Upper lobe of left lung (tissue), 4 donors: Measurements from ENCODE around the gene TRIP12.

Source experiments
- CTCF ChIP-seq, 6 experiments: fragments of 450-650 bp in 4 of 6; fragments of 200-600 bp in 2 of 6; sonication (generic) in 2 of 6; IDR thresholded peaks; one replicate each; pipeline ENCODE4 v1.5.1; 2016 to 2019; ENCODE audit warnings: antibody characterized with exemption in 6 of 6
- POLR2AphosphoS5 ChIP-seq, 2 donors: sonication (generic); formaldehyde crosslinking; IDR thresholded peaks; one replicate each; pipeline ENCODE4 v1.5.1; 2017; ENCODE audit warnings: antibody characterized with exemption in 2 of 2

GRCh38 chr2:229714080-229714735 is 207.6 kb downstream of the TRIP12 start, which contains the start of gene DNER:
- TF ChIP-seq CTCF (IDR thresholded peaks at IDR 0.05): no peak
- TF ChIP-seq POLR2AphosphoS5 (IDR thresholded peaks at IDR 0.05): no peak
